WTC11 (cell line): Measurements from ENCODE around the gene TGFBI.

Experiments used
- ATF3 ChIP-seq: sonication (generic); formaldehyde crosslinking; conservative IDR thresholded peaks from 2 replicates; pipeline ENCODE4 v1.8.1; 2022; ENCODE audit warnings: mild to moderate bottlenecking, missing genetic modification reagents
- CBFB ChIP-seq: sonication (generic); formaldehyde crosslinking; IDR thresholded peaks from 2 replicates; pipeline ENCODE4 v1.8.1; 2022; ENCODE audit warnings: mild to moderate bottlenecking, low read depth, missing genetic modification reagents
- CREB1 ChIP-seq: sonication (generic); formaldehyde crosslinking; IDR thresholded peaks from 2 replicates; pipeline ENCODE4 v1.8.0; 2023; ENCODE audit warnings: mild to moderate bottlenecking, missing genetic modification reagents
- FOXP1 ChIP-seq: sonication (generic); formaldehyde crosslinking; IDR thresholded peaks from 2 replicates; pipeline ENCODE4 v1.8.0; 2022; ENCODE audit warnings: missing genetic modification reagents, mild to moderate bottlenecking, moderate library complexity, borderline replicate concordance
- NFYB ChIP-seq: sonication (generic); formaldehyde crosslinking; conservative IDR thresholded peaks from 2 replicates; pipeline ENCODE4 v1.8.0; 2022; ENCODE audit warnings: low read depth, missing genetic modification reagents
- SP1 ChIP-seq: sonication (generic); formaldehyde crosslinking; conservative IDR thresholded peaks from 2 replicates; pipeline ENCODE4 v1.8.1; 2022; ENCODE audit warnings: missing genetic modification reagents
- TEAD1 ChIP-seq: sonication (generic); formaldehyde crosslinking; IDR thresholded peaks from 2 replicates; pipeline ENCODE4 v1.8.0; 2022; ENCODE audit warnings: mild to moderate bottlenecking, missing genetic modification reagents
- ZBTB21 ChIP-seq: sonication (generic); formaldehyde crosslinking; IDR thresholded peaks from 2 replicates; pipeline ENCODE4 v1.8.1; 2023; ENCODE audit warnings: mild to moderate bottlenecking, missing genetic modification reagents, borderline replicate concordance
- ZNF425 ChIP-seq: fragments of 250-450 bp; sonication (Bioruptor Pico); conservative IDR thresholded peaks from 2 replicates; pipeline ENCODE4 v1.9.0; 2021; ENCODE audit warnings: mild to moderate bottlenecking
- TF ChIP-seq, protein P1 (sequence below): fragments of 200-600 bp; IDR thresholded peaks from 2 replicates; pipeline ENCODE4 v1.8.0; 2022; ENCODE audit warnings: antibody characterized with exemption
- TF ChIP-seq, protein P2 (sequence below): sonication (generic); formaldehyde crosslinking; IDR thresholded peaks from 2 replicates; pipeline ENCODE4 v1.8.1; 2023; ENCODE audit warnings: mild to moderate bottlenecking, moderate library complexity, missing genetic modification reagents
- TF ChIP-seq, protein P3 (sequence below): sonication (generic); formaldehyde crosslinking; IDR thresholded peaks from 2 replicates; pipeline ENCODE4 v1.8.0; 2022; ENCODE audit warnings: mild to moderate bottlenecking, missing genetic modification reagents

GRCh38 chr5:135993335-135993879, 35.4 kb upstream of the TGFBI start:
- TF ChIP-seq, protein P1, sequence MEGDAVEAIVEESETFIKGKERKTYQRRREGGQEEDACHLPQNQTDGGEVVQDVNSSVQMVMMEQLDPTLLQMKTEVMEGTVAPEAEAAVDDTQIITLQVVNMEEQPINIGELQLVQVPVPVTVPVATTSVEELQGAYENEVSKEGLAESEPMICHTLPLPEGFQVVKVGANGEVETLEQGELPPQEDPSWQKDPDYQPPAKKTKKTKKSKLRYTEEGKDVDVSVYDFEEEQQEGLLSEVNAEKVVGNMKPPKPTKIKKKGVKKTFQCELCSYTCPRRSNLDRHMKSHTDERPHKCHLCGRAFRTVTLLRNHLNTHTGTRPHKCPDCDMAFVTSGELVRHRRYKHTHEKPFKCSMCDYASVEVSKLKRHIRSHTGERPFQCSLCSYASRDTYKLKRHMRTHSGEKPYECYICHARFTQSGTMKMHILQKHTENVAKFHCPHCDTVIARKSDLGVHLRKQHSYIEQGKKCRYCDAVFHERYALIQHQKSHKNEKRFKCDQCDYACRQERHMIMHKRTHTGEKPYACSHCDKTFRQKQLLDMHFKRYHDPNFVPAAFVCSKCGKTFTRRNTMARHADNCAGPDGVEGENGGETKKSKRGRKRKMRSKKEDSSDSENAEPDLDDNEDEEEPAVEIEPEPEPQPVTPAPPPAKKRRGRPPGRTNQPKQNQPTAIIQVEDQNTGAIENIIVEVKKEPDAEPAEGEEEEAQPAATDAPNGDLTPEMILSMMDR = no peak
- no peak for TF ChIP-seq CREB1
- TF ChIP-seq, protein P2, sequence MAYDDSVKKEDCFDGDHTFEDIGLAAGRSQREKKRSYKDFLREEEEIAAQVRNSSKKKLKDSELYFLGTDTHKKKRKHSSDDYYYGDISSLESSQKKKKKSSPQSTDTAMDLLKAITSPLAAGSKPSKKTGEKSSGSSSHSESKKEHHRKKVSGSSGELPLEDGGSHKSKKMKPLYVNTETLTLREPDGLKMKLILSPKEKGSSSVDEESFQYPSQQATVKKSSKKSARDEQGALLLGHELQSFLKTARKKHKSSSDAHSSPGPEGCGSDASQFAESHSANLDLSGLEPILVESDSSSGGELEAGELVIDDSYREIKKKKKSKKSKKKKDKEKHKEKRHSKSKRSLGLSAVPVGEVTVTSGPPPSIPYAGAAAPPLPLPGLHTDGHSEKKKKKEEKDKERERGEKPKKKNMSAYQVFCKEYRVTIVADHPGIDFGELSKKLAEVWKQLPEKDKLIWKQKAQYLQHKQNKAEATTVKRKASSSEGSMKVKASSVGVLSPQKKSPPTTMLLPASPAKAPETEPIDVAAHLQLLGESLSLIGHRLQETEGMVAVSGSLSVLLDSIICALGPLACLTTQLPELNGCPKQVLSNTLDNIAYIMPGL = no peak
- no peak for TF ChIP-seq ZNF425 (CRISPR knock-in tag)
- TF ChIP-seq ATF3 (CRISPR knock-in tag) = no peak
- no peak for TF ChIP-seq CBFB (CRISPR knock-in tag)
- TF ChIP-seq SP1 (CRISPR knock-in tag) = no peak
- TF ChIP-seq, protein P3, sequence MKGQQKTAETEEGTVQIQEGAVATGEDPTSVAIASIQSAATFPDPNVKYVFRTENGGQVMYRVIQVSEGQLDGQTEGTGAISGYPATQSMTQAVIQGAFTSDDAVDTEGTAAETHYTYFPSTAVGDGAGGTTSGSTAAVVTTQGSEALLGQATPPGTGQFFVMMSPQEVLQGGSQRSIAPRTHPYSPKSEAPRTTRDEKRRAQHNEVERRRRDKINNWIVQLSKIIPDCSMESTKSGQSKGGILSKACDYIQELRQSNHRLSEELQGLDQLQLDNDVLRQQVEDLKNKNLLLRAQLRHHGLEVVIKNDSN (CRISPR knock-in tag) = no peak
- TF ChIP-seq NFYB (CRISPR knock-in tag) = no peak
- no peak for TF ChIP-seq ZBTB21 (CRISPR knock-in tag)
- no peak for TF ChIP-seq FOXP1 (CRISPR knock-in tag)
- no peak for TF ChIP-seq TEAD1 (CRISPR knock-in tag)
